ENCODE data around the gene PPL. TPM values are rescaled to one million over a fixed set of nuclear protein-coding genes. Genes with fewer than 3 reads are reported as not detected.
A peak's percentile ranks its signal among the peaks of the same experiment; 100 is the strongest.

Gene PPL
- total and polyA plus RNA-seq, 8 donors, result 30.4 to 77.1 (median 37.2) TPM

DNA sequence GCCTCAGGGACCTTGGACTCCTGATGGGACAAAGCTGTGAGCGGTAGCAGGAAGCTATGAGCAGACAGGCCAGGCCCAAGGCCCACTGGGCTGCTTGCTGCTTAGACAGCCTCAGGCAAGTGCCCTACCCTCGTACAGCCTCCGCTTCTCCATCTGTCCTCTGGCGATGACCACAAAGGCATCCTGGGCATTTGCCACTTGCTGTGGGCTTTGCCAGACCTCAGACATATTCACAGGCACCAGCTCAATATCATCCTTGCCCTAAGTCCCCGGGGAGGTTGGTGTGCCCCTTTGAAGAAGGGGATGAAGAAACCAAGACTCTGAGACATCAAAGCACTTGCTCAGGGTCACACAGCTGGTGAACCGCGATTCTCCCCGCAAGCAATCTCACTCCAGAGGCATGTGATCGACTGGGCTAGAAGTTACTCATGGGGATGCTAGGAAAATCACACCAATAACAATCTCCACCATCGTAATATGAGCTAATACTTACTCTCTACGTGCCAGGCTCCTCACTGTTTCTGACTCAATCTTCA is 21.7 kb downstream of the PPL start:
- ATAC-seq (no peak), DNase-seq (no peak)
- Histone ChIP-seq H3K4me1 (no peaks in the 10 kb centered on the region), H3K36me3 (no peaks in the 10 kb centered on the region), H3K27ac (no peak overlapping the region), H3K4me3 (no peak overlapping the region), H3K27me3 (no peaks in the 10 kb centered on the region), H3K9me3 (no peaks in the 10 kb centered on the region)
- intact Hi-C loops (cut with DNase I), result no loop called here
- TF ChIP-seq, protein P1, sequence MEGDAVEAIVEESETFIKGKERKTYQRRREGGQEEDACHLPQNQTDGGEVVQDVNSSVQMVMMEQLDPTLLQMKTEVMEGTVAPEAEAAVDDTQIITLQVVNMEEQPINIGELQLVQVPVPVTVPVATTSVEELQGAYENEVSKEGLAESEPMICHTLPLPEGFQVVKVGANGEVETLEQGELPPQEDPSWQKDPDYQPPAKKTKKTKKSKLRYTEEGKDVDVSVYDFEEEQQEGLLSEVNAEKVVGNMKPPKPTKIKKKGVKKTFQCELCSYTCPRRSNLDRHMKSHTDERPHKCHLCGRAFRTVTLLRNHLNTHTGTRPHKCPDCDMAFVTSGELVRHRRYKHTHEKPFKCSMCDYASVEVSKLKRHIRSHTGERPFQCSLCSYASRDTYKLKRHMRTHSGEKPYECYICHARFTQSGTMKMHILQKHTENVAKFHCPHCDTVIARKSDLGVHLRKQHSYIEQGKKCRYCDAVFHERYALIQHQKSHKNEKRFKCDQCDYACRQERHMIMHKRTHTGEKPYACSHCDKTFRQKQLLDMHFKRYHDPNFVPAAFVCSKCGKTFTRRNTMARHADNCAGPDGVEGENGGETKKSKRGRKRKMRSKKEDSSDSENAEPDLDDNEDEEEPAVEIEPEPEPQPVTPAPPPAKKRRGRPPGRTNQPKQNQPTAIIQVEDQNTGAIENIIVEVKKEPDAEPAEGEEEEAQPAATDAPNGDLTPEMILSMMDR (IDR thresholded peaks at IDR 0.05), result no peak

- Histone ChIP-seq H3K36me3 (no peaks in the 10 kb centered on the region), H3K27ac (no peak overlapping the region), H3K4me3 (no peak overlapping the region), H3K9me3 (no peaks in the 10 kb centered on the region), H3K4me1 (no peaks in the 10 kb centered on the region), H3K27me3 (no peaks in the 10 kb centered on the region)
- DNase-seq (peak in 1 of 4 donors; percentile 42), ATAC-seq (no peak)
- intact Hi-C loops (cut with DNase I), result no loop called here
- TF ChIP-seq, protein P1 (IDR thresholded peaks at IDR 0.05), result no peak
Measured at GRCh38 chr16:4914528-4915225, 22.3 kb downstream of the PPL start.

- Histone ChIP-seq H3K36me3 (no peaks in the 10 kb centered on the region), H3K9me3 (no peaks in the 10 kb centered on the region), H3K4me3 (no peak overlapping the region), H3K27me3 (no peaks in the 10 kb centered on the region), H3K4me1 (no peaks in the 10 kb centered on the region), H3K27ac (peak overlapping the region in 1 of 2 donors; percentile 8)
- TF ChIP-seq, protein P1 (IDR thresholded peaks at IDR 0.05), result no peak
- ATAC-seq (no peak), DNase-seq (peak in 1 of 4 donors; percentile 31)
- intact Hi-C loops (cut with DNase I), result no loop called here
Measured at GRCh38 chr16:4913774-4914525, 23.0 kb downstream of the PPL start.

GRCh38 chr16:4913130-4913773 is 23.7 kb downstream of the PPL start:
- intact Hi-C loops (cut with DNase I), result no loop called here
- H3K9me3 ChIP-seq, result no peaks in the 10 kb centered on the region
- ATAC-seq (peak; percentile 67), DNase-seq (peak in 1 of 4 donors; percentile 31)
- no peak overlapping the region for H3K4me3 ChIP-seq
- TF ChIP-seq, protein P1 (IDR thresholded peaks at IDR 0.05), result no peak
- no peaks in the 10 kb centered on the region for H3K36me3 ChIP-seq
- no peaks in the 10 kb centered on the region for H3K27me3 ChIP-seq
- H3K27ac ChIP-seq, result peak overlapping the region in 1 of 2 donors; percentile 8
- no peaks in the 10 kb centered on the region for H3K4me1 ChIP-seq

- intact Hi-C loops (cut with DNase I), result no loop called here
- TF ChIP-seq, protein P1 (IDR thresholded peaks at IDR 0.05), result no peak
- H3K4me3 ChIP-seq, result no peak overlapping the region
- no peak overlapping the region for H3K27ac ChIP-seq
- H3K4me1 ChIP-seq, result no peaks in the 10 kb centered on the region
- no peaks in the 10 kb centered on the region for H3K36me3 ChIP-seq
- H3K9me3 ChIP-seq, result no peaks in the 10 kb centered on the region
- no peaks in the 10 kb centered on the region for H3K27me3 ChIP-seq
- ATAC-seq, result peak; percentile 49
- DNase-seq, result no peak
Measured at GRCh38 chr16:4911970-4912386, 25.0 kb downstream of the PPL start.

All from left lung (tissue), 10 donors.